Measurements from ENCODE around the gene GPR68.

- TF ChIP-seq CTCF (tag by site-specific recombination; IDR thresholded peaks at IDR 0.05): no peak
- no peak for TF ChIP-seq ZNF707 (tag by site-specific recombination; IDR thresholded peaks at IDR 0.05)
- no peak for TF ChIP-seq ZNF513 (tag by site-specific recombination; IDR thresholded peaks at IDR 0.05)
- TF ChIP-seq HOXC10 (CRISPR knock-in tag; IDR thresholded peaks at IDR 0.05): no peak
- TF ChIP-seq SALL2 (tag by site-specific recombination; IDR thresholded peaks at IDR 0.05; ENCODE audit: borderline replicate concordance): no peak
- no peak for TF ChIP-seq ZNF777 (tag by site-specific recombination; IDR thresholded peaks at IDR 0.05; ENCODE audit: borderline replicate concordance)
- no peak for TF ChIP-seq ZBTB44 (tag by site-specific recombination; IDR thresholded peaks at IDR 0.05)
- TF ChIP-seq ZNF776 (tag by site-specific recombination; IDR thresholded peaks at IDR 0.05; ENCODE audit: borderline replicate concordance): no peak
- no peak for TF ChIP-seq ZNF654 (tag by site-specific recombination; IDR thresholded peaks at IDR 0.05; ENCODE audit: low read depth)
- TF ChIP-seq ZEB2 (tag by site-specific recombination; IDR thresholded peaks at IDR 0.05): no peak
These were observed 48.8 kb upstream of the GPR68 start for GRCh38 chr14:91293281-91293680.
